HepG2 (cell line): ENCODE results near the gene SEPTIN12. TPM values are rescaled to one million over a fixed set of nuclear protein-coding genes. Genes with fewer than 3 reads are reported as not detected.

Experiments used
- ATAC-seq: fragments of 200-7000 bp; cut with Tn5 transposase; 3 replicates; pipeline ENCODE4 v1.9.1; 2020; ENCODE audit warnings: mild to moderate bottlenecking, moderate library complexity
- BruUV-seq: library from RNA; stranded (reverse); fragments of 400-500 nt; replicated peaks from 2 replicates; lab custom pipeline; 2021; lab: Mats Ljungman, UMichigan
- CTCF ChIA-PET: fragments of 300-600 bp; formaldehyde crosslinking; extraction: SDS; loops from one replicate; lab custom pipeline; 2021; ENCODE audit warnings: low total read pairs, inconsistent platforms, low intra/inter-chr PET ratio; lab: Yijun Ruan, JAX
- POLR2A ChIA-PET: fragments of 350-600 bp; sonication (Branson Sonifier 250); formaldehyde crosslinking; loops from one replicate; lab custom pipeline; 2020; ENCODE audit warnings: antibody characterized with exemption, inconsistent platforms; lab: Yijun Ruan, JAX
- DNase-seq: peaks from one replicate; pipeline ENCODE4 v3.0.0-alpha.2; 2015; ENCODE audit warnings: low spot score
- FAIRE-seq: peaks from 3 replicates; lab custom pipeline; 2011; peaks lifted over from hg19 to GRCh38; lab: Jason Lieb, UNC
- H2AFZ ChIP-seq: one replicate; pipeline ENCODE4 v1.6.1; 2011; ENCODE audit warnings: low read length, inconsistent platforms
- H3K27ac ChIP-seq: fragments of 300-600 bp; 3 replicates; pipeline ENCODE4 v1.8.0; 2011; ENCODE audit warnings: mixed run types, mild to moderate bottlenecking, mixed read lengths, low read length, inconsistent platforms; ENCODE audit not compliant: insufficient read depth; ENCODE audit errors: extremely low read length
- H3K27me3 ChIP-seq, 2 experiments: fragments of 200-600 bp in 1 of 2; 2 replicates in 1 of 2; 3 replicates in 1 of 2; pipeline versions ENCODE4 v1.6.0 to v1.8.0; 2011; ENCODE audit warnings: low read length in 2 of 2, mild to moderate bottlenecking in 2 of 2, moderate library complexity in 2 of 2, inconsistent platforms in 1 of 2; ENCODE audit not compliant: insufficient read depth in 2 of 2, control insufficient read depth in 1 of 2
- H3K36me3 ChIP-seq, 2 experiments: fragments of 200-600 bp in 1 of 2; replicated peaks in 1 of 2; 2 replicates in 1 of 2; 3 replicates in 1 of 2; pipeline versions ENCODE4 v1.5.1 to v1.8.0; 2011; ENCODE audit warnings: low read length in 2 of 2, inconsistent platforms in 1 of 2; ENCODE audit not compliant: insufficient read depth in 2 of 2, control insufficient read depth in 1 of 2
- H3K4me1 ChIP-seq: 2 replicates; pipeline ENCODE4 v1.5.1; 2012; ENCODE audit warnings: low read length, inconsistent platforms; ENCODE audit not compliant: insufficient read depth
- H3K4me2 ChIP-seq: 2 replicates; pipeline ENCODE4 v1.6.0; 2011; ENCODE audit warnings: low read depth, low read length, inconsistent platforms
- H3K4me3 ChIP-seq, 3 experiments: fragments of 200-600 bp in 1 of 3; sonication (generic), shearing (Covaris generic) in 1 of 3; replicated peaks in 1 of 3; 2 replicates each; pipeline ENCODE4 v1.5.1; 2011 to 2016; ENCODE audit warnings: low read length in 3 of 3, inconsistent platforms in 2 of 3, low read depth in 2 of 3, mild to moderate bottlenecking in 2 of 3, control low read depth in 1 of 3, mixed read lengths in 1 of 3; ENCODE audit not compliant: insufficient read depth in 1 of 3
- H3K79me2 ChIP-seq: one replicate; pipeline ENCODE4 v1.6.1; 2011; ENCODE audit warnings: low read length, inconsistent platforms; ENCODE audit not compliant: insufficient read depth
- H3K9ac ChIP-seq: 2 replicates; pipeline ENCODE4 v1.6.0; 2011; ENCODE audit warnings: mild to moderate bottlenecking, low read depth, low read length, inconsistent platforms; ENCODE audit not compliant: insufficient read depth
- H3K9me3 ChIP-seq: 2 replicates; pipeline ENCODE4 v1.5.1; 2012; ENCODE audit warnings: mild to moderate bottlenecking, low read length
- H4K20me1 ChIP-seq: 2 replicates; pipeline ENCODE4 v1.6.0; 2011; ENCODE audit warnings: inconsistent platforms, mild to moderate bottlenecking, low read length, moderate library complexity; ENCODE audit not compliant: insufficient read depth
- ETV6 ChIP-seq: sonication (generic); formaldehyde crosslinking; conservative IDR thresholded peaks from 2 replicates; pipeline ENCODE4 v1.4.0; 2020; ENCODE audit warnings: missing genetic modification reagents
- RBM22 ChIP-seq: fragments of 200-400 bp; formaldehyde crosslinking; optimal IDR thresholded peaks from 2 replicates; pipeline ENCODE3; 2017; ENCODE audit warnings: mild to moderate bottlenecking, low read length, moderate library complexity
- SIN3B ChIP-seq: fragments of 150-350 bp; IDR thresholded peaks from 2 replicates; pipeline ENCODE4 v1.6.1; 2014; ENCODE audit warnings: low read length
- SKIL ChIP-seq: sonication (generic); formaldehyde crosslinking; IDR thresholded peaks from 2 replicates; pipeline ENCODE4 v1.8.0; 2022; ENCODE audit warnings: missing genetic modification reagents, mild to moderate bottlenecking, moderate library complexity, borderline replicate concordance
- ZNF274 ChIP-seq: sonication (generic); formaldehyde crosslinking; IDR thresholded peaks from 2 replicates; pipeline ENCODE4 v1.5.1; 2020; ENCODE audit warnings: mild to moderate bottlenecking, missing genetic modification reagents
- WGBS: methylation state at CpG from one replicate; pipeline ENCODE4 v1.1.6; 2017; ENCODE audit warnings: low lambda C conversion rate; 5-methylcytosine and 5-hydroxymethylcytosine counted together
- in situ Hi-C: cut with HindIII; loops from 2 replicates; pipeline ENCODE4 v1.10.0; 2017; ENCODE audit warnings: low pct_unique_long_range_greater_than_20kb; ENCODE audit not compliant: extremely low pct_ligation_motif_present
- intact Hi-C: fragments of 100-400 bp; cut with micrococcal nuclease; formaldehyde crosslinking; loops from one replicate; pipeline ENCODE4 v1.10.0; 2022; ENCODE audit not compliant: unreplicated experiment
- polyA plus RNA-seq, 8 experiments: library from polyadenylated mRNA; depleted of rRNA in 3 of 8; stranded (reverse) in 7 of 8; unstranded in 1 of 8; fragments of >200 nt; fragmentation: Illumina TruSeq in 4 of 8; extraction: Trizol in 4 of 8; gene quantifications; 2 replicates each; pipeline versions ENCODE4 v1.2.1 to v1.2.3, GENCODE V29; 2011 to 2016; ENCODE audit warnings: low read depth in 4 of 8, missing spikeins in 1 of 8, mixed read lengths in 1 of 8; ENCODE audit not compliant: insufficient read depth in 1 of 8
- total RNA-seq, 5 experiments: library from RNA; depleted of rRNA; stranded (reverse); fragments of >200 nt; fragmentation: Illumina TruSeq; extraction: Trizol; gene quantifications; 2 replicates each; pipeline ENCODE4 v1.2.3, GENCODE V29; 2016; ENCODE audit warnings: low read depth in 1 of 5

The SEPTIN12 gene
- total and polyA plus RNA-seq, 2 of the 13 experiments (the other 11 are each of a cell fraction or from before 2014, with no cell fraction given), result 0.22 TPM; not detected in 1

GRCh38 chr16:4831616-4832015 lies 43.5 kb upstream of the SEPTIN12 start (continued):
- TF ChIP-seq ZNF274 (no peak), SKIL (CRISPR knock-in tag) (no peak)

- H3K79me2 ChIP-seq, result peaks cover 3% of the 10 kb centered on the region
- H3K4me2 ChIP-seq, result no peak overlapping the region
- no peaks in the 10 kb centered on the region for H3K4me1 ChIP-seq
- H3K9me3 ChIP-seq, result no peaks in the 10 kb centered on the region
- TF ChIP-seq ETV6 (CRISPR knock-in tag) (no peak), RBM22 (peak; percentile 20), SIN3B (no peak)
- WGBS, result 98% methylated on average over 7 of the region's 7 CpGs
- no peak overlapping the region for H2AFZ ChIP-seq
- H3K27me3 ChIP-seq, result no peaks in the 10 kb centered on the region
- H3K4me3 ChIP-seq, result no peak overlapping the region
- H4K20me1 ChIP-seq, result no peaks in the 10 kb centered on the region
- ChIA-PET POLR2A (no interaction called here), CTCF (no interaction called here)
- in situ Hi-C loops (no loop called here), intact Hi-C loops (no loop called here)
- BruUV-seq, result no TSS peak
- FAIRE-seq (no peak), DNase-seq (no peak), ATAC-seq (no peak)
- H3K27ac ChIP-seq, result no peak overlapping the region
- H3K9ac ChIP-seq, result no peak overlapping the region
- H3K36me3 ChIP-seq, result peaks cover 37 to 84% of the 10 kb centered on the region in 2 experiments
Measured at GRCh38 chr16:4830408-4830807, 42.3 kb upstream of the SEPTIN12 start.
